Measurements from ENCODE around the gene IFNG-AS1. TPM values are rescaled to one million over a fixed set of nuclear protein-coding genes. Genes with fewer than 3 reads are reported as not detected.

IFNG-AS1 gene
- total RNA-seq, 4 donors from 2014 or later = not detected

DNA sequence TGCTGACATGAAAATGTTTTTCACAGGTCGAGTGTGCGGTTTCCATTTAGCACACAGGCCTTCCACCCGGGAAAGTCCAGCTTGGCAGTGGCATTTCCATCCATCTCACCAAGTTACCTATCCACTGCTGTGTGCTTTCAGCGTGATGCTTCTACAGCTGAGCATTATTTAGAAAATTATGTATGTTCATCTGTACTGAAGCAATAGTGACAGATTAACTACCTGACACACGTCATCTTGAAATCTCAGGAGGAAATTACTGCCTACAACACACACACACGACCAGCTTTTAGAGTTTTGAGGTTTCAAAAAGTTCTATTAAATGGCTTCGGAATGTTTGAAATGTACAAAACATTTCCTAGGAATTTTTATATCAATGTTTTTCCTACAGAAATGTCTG, 39.4 kb downstream of the IFNG-AS1 start:
- no peak for TF ChIP-seq POLR2A (IDR thresholded peaks at IDR 0.05; ENCODE audit: low read depth)
- no peak for TF ChIP-seq POLR2AphosphoS5 (IDR thresholded peaks at IDR 0.05)
- no peak for TF ChIP-seq EP300 (IDR thresholded peaks at IDR 0.05)
- TF ChIP-seq, protein P1, sequence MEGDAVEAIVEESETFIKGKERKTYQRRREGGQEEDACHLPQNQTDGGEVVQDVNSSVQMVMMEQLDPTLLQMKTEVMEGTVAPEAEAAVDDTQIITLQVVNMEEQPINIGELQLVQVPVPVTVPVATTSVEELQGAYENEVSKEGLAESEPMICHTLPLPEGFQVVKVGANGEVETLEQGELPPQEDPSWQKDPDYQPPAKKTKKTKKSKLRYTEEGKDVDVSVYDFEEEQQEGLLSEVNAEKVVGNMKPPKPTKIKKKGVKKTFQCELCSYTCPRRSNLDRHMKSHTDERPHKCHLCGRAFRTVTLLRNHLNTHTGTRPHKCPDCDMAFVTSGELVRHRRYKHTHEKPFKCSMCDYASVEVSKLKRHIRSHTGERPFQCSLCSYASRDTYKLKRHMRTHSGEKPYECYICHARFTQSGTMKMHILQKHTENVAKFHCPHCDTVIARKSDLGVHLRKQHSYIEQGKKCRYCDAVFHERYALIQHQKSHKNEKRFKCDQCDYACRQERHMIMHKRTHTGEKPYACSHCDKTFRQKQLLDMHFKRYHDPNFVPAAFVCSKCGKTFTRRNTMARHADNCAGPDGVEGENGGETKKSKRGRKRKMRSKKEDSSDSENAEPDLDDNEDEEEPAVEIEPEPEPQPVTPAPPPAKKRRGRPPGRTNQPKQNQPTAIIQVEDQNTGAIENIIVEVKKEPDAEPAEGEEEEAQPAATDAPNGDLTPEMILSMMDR (IDR thresholded peaks at IDR 0.05) = no peak
- no peaks in the 10 kb centered on the region for H3K9me3 ChIP-seq
- no peak overlapping the region for H3K27ac ChIP-seq (replicated peaks in 1 of 4)
- no peaks in the 10 kb centered on the region for H3K4me1 ChIP-seq
- H3K27me3 ChIP-seq = no peaks in the 10 kb centered on the region
- WGBS = 93% methylated on average over 7 of the region's 7 CpGs
- DNase-seq (ENCODE audit: extremely low spot score) = no peak
- H3K36me3 ChIP-seq = no peaks in the 10 kb centered on the region
- intact Hi-C loops (cut with DNase I) = no loop called here
- H3K4me3 ChIP-seq = no peak overlapping the region

DNA sequence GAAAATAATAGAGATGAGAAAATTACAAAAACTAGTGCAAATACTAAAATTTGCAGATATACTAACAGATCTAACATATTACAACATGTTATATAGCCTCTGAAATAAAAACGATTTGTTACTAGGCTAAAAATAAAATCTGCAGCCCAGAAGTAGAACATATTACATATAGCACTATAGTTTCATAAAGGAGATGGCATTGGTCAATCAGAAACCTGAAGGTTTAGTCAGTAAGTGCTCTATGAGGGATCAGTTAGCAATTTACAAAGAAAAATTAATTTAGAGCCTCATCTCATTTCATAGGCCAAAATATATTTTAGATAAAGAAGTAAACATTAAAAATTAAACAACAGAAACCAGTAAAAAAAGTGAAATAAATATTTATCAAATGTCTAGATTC, 41.0 kb downstream of the IFNG-AS1 start:
- 84% methylated on average over 1 of the region's 1 CpG for WGBS
- intact Hi-C loops (cut with DNase I) = no loop called here
- H3K36me3 ChIP-seq = no peaks in the 10 kb centered on the region

DNA sequence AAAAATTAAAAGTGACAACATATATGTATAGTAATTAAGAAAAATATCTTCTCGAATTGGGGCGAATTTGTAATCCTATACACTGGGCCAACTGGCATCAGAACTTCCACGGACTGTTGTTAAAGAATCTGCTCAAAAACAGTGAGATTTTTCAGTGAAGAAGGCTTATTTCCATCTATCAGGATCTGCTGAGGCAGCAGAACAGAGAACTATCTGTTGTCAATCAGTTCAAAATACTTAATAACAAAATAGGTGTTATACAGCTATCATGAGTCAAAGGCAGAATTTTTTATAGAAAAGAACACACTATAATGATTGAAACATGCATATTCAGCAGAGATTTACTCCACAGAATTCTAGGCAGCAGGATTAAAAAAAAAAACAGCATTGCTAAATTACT, 41.9 kb downstream of the IFNG-AS1 start:
- Histone ChIP-seq H3K27ac (replicated peaks in 1 of 4) (no peak overlapping the region), H3K4me3 (no peak overlapping the region), H3K9me3 (no peaks in the 10 kb centered on the region), H3K27me3 (no peaks in the 10 kb centered on the region), H3K36me3 (no peaks in the 10 kb centered on the region), H3K4me1 (no peaks in the 10 kb centered on the region)
- 96% methylated on average over 3 of the region's 3 CpGs for WGBS
- intact Hi-C loops (cut with DNase I) = no loop called here
- TF ChIP-seq POLR2AphosphoS5 (IDR thresholded peaks at IDR 0.05) (no peak), EP300 (IDR thresholded peaks at IDR 0.05) (no peak), POLR2A (IDR thresholded peaks at IDR 0.05; ENCODE audit: low read depth) (no peak)
- TF ChIP-seq, protein P1 (IDR thresholded peaks at IDR 0.05) = no peak
- DNase-seq (ENCODE audit: extremely low spot score) = no peak

More for the DNA sequence above, 41.0 kb downstream of the IFNG-AS1 start:
- no peaks in the 10 kb centered on the region for H3K4me1 ChIP-seq
- no peaks in the 10 kb centered on the region for H3K27me3 ChIP-seq
- H3K4me3 ChIP-seq = no peak overlapping the region
- H3K9me3 ChIP-seq = no peaks in the 10 kb centered on the region
- no peak overlapping the region for H3K27ac ChIP-seq (replicated peaks in 1 of 4)
- no peak for TF ChIP-seq EP300 (IDR thresholded peaks at IDR 0.05)
- no peak for DNase-seq (ENCODE audit: extremely low spot score)

DNA sequence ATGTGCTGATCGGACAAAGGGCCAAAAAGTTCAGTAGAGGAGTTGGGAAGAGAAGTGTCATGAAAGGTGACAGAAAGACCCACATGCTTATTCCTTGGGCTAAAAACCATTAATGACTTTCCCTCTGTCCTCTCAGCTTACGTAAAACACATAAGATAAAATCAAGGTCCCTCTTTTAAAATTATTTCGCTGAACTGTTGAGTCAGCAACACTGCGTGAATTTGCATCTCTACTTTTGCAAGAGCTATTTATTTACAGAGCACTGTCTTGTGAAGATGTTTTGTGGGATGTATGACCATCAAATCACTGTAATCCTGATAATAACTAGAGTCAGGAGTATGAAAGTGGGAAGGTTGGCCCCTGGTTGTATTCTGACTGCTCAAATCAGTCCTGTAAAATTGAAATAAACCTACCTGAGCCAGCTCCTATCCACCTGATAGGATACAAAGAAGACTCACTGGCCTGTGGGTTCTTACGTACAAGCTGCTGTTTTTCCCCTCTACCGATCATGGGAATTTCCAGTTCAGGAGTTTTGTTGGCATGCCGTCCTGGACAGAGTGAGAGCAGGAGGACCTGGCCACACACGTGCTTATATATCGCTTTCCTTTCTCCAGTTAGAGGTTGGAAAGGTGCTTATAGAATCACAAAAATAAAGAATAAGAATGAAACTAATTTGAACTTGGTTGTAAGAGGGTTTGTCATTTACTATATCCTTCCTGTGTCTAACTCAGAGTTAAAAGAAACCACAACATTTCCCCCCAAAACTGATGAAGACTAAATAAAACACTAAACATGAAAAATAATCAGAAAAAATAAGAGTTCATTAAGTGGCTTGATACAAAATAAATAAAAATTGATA, 42.9 kb downstream of the IFNG-AS1 start:
- intact Hi-C loops (cut with DNase I) = no loop called here
- H3K4me1 ChIP-seq = no peaks in the 10 kb centered on the region
- H3K36me3 ChIP-seq = no peaks in the 10 kb centered on the region
- H3K27ac ChIP-seq (replicated peaks in 1 of 4) = no peak overlapping the region
- no peak for DNase-seq (ENCODE audit: extremely low spot score)
- WGBS = 90% methylated on average over 9 of the region's 9 CpGs
- H3K9me3 ChIP-seq = no peaks in the 10 kb centered on the region
- TF ChIP-seq POLR2A (IDR thresholded peaks at IDR 0.05; ENCODE audit: low read depth) (no peak), POLR2AphosphoS5 (IDR thresholded peaks at IDR 0.05) (no peak), EP300 (IDR thresholded peaks at IDR 0.05) (no peak)
- TF ChIP-seq, protein P1 (IDR thresholded peaks at IDR 0.05) = no peak
- no peaks in the 10 kb centered on the region for H3K27me3 ChIP-seq
- no peak overlapping the region for H3K4me3 ChIP-seq

DNA sequence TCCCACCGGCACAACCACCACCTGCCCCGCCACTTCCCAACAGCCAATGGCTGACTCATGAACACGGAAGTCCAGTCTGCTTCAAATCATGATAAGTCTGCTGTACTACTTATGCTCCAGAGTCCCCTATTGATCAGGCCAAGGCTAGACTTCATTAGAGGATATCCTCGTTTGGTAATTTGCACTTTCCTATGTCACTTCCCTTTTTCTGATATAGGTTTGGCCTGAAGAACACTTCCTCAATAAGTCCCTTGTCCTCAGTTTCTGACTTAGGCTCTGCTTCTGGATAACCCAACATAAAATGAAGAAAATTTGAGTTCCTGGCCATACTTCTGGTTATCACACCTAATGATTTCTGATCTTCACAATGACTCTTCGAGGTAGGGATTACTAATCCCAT, 45.3 kb downstream of the IFNG-AS1 start:
- Histone ChIP-seq H3K9me3 (no peaks in the 10 kb centered on the region), H3K4me3 (no peak overlapping the region), H3K27ac (replicated peaks in 1 of 4) (no peak overlapping the region), H3K36me3 (no peaks in the 10 kb centered on the region), H3K4me1 (no peaks in the 10 kb centered on the region), H3K27me3 (no peaks in the 10 kb centered on the region)
- WGBS = 90% methylated on average over 5 of the region's 5 CpGs
- TF ChIP-seq POLR2AphosphoS5 (IDR thresholded peaks at IDR 0.05) (no peak), POLR2A (IDR thresholded peaks at IDR 0.05; ENCODE audit: low read depth) (no peak), EP300 (IDR thresholded peaks at IDR 0.05) (no peak)
- TF ChIP-seq, protein P1 (IDR thresholded peaks at IDR 0.05) = no peak
- intact Hi-C loops (cut with DNase I) = no loop called here
- DNase-seq (ENCODE audit: extremely low spot score) = no peak

Measured in esophagus muscularis mucosa (tissue), 4 donors.